ENCODE measurements around the gene GPR82. TPM values are rescaled to one million over a fixed set of nuclear protein-coding genes. Genes with fewer than 3 reads are reported as not detected.

Gene GPR82
- total RNA-seq, 1 donor from 2014 or later = not detected

DNA sequence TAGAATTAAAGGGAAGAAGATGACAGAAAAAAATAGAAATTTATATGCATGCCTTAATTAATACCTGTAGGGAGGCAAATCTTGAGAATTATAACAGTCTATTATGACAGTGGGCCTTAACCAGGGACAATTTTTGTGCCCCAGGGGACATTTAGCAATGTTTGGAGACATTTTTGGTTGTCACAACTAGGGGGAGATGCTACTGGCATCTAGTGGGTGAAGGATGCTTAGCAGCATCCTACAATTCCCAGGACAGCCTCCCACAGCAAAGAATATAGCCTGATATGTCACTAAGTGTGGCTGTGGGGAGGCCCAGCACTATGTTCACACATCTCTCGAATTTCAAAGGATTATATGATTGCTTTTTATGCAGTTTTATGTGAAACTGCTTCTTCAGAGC is 10.5 kb downstream of the GPR82 start:
- no peak overlapping the region for H3K27ac ChIP-seq
- H3K36me3 ChIP-seq = no peaks in the 10 kb centered on the region
- intact Hi-C loops (cut with DNase I) = loop anchor here (5.0 kb wide), 1 partner anchor 177 kb away; no protein-coding TSS in a partner anchor
- TF ChIP-seq, protein P1, sequence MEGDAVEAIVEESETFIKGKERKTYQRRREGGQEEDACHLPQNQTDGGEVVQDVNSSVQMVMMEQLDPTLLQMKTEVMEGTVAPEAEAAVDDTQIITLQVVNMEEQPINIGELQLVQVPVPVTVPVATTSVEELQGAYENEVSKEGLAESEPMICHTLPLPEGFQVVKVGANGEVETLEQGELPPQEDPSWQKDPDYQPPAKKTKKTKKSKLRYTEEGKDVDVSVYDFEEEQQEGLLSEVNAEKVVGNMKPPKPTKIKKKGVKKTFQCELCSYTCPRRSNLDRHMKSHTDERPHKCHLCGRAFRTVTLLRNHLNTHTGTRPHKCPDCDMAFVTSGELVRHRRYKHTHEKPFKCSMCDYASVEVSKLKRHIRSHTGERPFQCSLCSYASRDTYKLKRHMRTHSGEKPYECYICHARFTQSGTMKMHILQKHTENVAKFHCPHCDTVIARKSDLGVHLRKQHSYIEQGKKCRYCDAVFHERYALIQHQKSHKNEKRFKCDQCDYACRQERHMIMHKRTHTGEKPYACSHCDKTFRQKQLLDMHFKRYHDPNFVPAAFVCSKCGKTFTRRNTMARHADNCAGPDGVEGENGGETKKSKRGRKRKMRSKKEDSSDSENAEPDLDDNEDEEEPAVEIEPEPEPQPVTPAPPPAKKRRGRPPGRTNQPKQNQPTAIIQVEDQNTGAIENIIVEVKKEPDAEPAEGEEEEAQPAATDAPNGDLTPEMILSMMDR (IDR thresholded peaks at IDR 0.05) = peak in 2 of 3 experiments; percentile 18 to 45
- H3K4me3 ChIP-seq = no peak overlapping the region
- no peak for DNase-seq (ENCODE audit: low spot score in 2 of 2)
- no peaks in the 10 kb centered on the region for H3K9me3 ChIP-seq
- no peaks in the 10 kb centered on the region for H3K27me3 ChIP-seq
- H3K4me1 ChIP-seq = no peaks in the 10 kb centered on the region

DNA sequence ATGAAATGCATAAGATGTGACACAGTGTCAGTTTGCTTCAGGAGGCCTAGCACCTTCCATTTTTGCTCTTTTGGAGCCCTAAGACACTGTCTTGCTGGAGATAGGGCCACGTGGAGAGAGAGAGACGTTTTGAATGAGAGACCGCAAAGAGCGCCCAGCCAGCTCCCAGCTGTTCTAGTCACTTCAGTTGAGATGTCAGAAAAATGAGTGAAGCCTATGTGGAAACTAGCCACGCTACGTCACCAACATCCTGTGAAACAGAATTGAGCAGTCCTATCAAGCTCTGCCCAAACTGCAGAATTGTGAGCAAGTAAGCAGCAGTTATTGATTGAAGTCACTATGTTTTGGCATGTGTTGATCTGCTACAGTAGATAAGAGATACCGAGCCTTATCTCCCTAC is 13.1 kb downstream of the GPR82 start:
- Histone ChIP-seq H3K9me3 (no peaks in the 10 kb centered on the region), H3K27me3 (no peaks in the 10 kb centered on the region), H3K27ac (no peak overlapping the region), H3K4me3 (no peak overlapping the region), H3K36me3 (no peaks in the 10 kb centered on the region), H3K4me1 (no peaks in the 10 kb centered on the region)
- TF ChIP-seq, protein P1 (IDR thresholded peaks at IDR 0.05) = no peak
- no peak for DNase-seq (ENCODE audit: low spot score in 2 of 2)
- intact Hi-C loops (cut with DNase I) = no loop called here

DNA sequence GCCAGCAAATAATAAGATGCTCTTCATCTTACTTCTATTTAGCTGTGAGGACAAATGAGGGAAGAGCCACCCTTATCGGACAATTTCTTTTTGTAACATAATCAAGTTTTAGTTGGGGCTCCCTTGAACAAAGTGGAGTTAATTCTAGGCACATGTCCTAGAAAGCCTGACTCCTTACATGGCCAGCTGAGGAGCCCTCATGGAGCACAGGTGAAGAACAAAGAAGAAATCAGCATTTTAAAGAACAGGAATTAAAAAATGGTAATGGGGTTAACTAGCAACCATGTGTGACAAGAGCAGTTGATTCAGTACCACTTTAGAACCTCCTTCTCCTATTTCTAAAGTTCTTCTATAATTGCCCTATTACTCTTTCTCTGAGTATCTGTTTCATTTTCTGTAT is 15.9 kb downstream of the GPR82 start:
- TF ChIP-seq, protein P1 (IDR thresholded peaks at IDR 0.05) = no peak
- no peak for DNase-seq (ENCODE audit: low spot score in 2 of 2)
- H3K4me1 ChIP-seq = no peaks in the 10 kb centered on the region
- no peaks in the 10 kb centered on the region for H3K27me3 ChIP-seq
- peaks cover 0 to under 1% of the 10 kb centered on the region in 2 donors for H3K36me3 ChIP-seq
- no peaks in the 10 kb centered on the region for H3K9me3 ChIP-seq
- intact Hi-C loops (cut with DNase I) = no loop called here
- no peak overlapping the region for H3K27ac ChIP-seq
- no peak overlapping the region for H3K4me3 ChIP-seq

DNA sequence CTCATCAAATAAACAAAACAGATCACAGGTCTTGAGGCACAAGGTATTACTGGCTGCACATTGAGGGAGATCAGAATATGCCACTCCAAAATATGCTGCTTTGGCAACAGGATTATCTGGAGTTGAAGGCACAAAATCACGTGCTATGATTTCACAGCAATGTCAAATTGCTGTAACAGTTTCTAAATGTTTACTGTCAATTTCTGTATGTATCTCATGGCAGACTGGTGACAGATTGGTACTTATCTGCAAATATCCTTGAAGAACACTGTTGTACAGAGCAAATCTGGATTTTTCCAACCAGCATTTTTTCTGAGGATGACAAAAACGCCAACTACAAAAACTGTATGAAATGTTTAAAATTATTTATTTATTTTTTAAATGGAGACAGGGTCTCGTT is 26.7 kb downstream of the GPR82 start:
- no peaks in the 10 kb centered on the region for H3K36me3 ChIP-seq
- H3K4me1 ChIP-seq = no peaks in the 10 kb centered on the region
- H3K4me3 ChIP-seq = no peak overlapping the region
- no peaks in the 10 kb centered on the region for H3K9me3 ChIP-seq
- DNase-seq (ENCODE audit: low spot score in 2 of 2) = no peak
- no peak overlapping the region for H3K27ac ChIP-seq
- intact Hi-C loops (cut with DNase I) = no loop called here
- TF ChIP-seq, protein P1 (IDR thresholded peaks at IDR 0.05) = no peak
- no peaks in the 10 kb centered on the region for H3K27me3 ChIP-seq

DNA sequence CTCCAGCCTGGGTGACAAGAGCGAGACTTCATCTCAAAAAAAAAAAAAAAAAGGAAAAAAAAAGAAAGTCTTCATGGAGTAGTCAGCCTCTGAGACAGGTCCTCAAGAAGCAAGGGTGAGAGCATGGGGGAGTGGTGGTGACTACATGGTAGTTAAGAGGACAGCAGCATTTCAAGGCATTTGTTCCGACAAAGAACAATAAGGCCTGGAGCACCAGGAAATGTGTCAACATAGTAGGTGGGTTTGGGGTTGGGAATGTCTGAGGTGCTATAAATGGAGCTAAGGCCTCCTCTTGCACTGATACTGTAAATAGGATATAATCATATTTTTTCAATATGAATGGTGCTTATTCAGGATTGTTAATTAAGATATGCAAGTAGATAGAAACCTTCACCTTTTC is 34.4 kb downstream of the GPR82 start:
- Histone ChIP-seq H3K27me3 (no peaks in the 10 kb centered on the region), H3K9me3 (no peaks in the 10 kb centered on the region), H3K27ac (no peak overlapping the region), H3K4me3 (no peak overlapping the region), H3K4me1 (no peaks in the 10 kb centered on the region), H3K36me3 (no peaks in the 10 kb centered on the region)
- no peak for DNase-seq (ENCODE audit: low spot score in 2 of 2)
- intact Hi-C loops (cut with DNase I) = no loop called here
- TF ChIP-seq, protein P1 (IDR thresholded peaks at IDR 0.05) = no peak

DNA sequence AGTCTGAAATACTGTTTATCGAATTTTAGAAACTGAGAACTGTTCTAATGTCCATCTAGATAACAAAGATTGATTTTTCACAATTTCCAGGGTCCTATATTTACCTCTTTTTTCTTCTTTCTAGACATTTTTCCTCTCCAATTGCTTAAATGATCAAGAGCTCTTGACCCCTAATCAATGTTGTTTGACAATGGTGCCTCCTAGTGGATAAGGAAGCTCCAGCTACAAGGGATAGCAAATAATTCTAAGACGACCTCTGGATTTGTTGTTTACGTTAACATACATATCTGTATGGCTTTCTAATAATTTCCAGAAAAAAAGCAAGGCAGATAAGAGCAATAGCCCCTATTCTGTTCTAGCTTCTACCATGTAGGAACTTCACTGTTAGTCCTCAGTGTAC is 35.8 kb downstream of the GPR82 start:
- Histone ChIP-seq H3K27ac (no peak overlapping the region), H3K4me3 (no peak overlapping the region), H3K9me3 (no peaks in the 10 kb centered on the region), H3K27me3 (no peaks in the 10 kb centered on the region), H3K4me1 (no peaks in the 10 kb centered on the region), H3K36me3 (no peaks in the 10 kb centered on the region)
- DNase-seq (ENCODE audit: low spot score in 2 of 2) = no peak
- TF ChIP-seq, protein P1 (IDR thresholded peaks at IDR 0.05) = peak in 2 of 3 experiments; percentile 43 to 50
- intact Hi-C loops (cut with DNase I) = loop anchor here (5.0 to 10.0 kb wide), 2 partner anchors 203 to 485 kb away; no protein-coding TSS in a partner anchor
